ENCODE data around the gene AGAP1.

AGAP1 gene

DNA sequence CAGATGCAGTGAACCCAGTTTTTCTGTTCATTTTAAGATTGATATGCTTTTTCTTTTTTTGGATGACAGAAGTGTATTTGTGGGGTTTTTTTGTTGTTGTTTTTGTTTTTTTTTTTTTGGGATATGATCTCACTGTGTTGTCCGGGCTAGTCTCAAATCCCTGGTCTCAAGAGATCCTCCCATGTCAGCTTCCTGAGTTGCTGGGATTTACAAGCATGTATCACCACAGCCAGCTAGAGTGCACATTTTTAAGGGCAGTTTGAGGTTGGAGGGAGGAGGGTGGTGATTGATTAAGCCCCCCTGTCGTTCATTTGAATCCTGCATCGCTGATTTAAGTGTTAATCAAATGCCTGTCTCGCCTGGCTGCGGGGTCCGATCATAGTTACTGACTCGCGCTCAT, 485.2 kb downstream of the AGAP1 start:
- DNase-seq = no peak

DNA sequence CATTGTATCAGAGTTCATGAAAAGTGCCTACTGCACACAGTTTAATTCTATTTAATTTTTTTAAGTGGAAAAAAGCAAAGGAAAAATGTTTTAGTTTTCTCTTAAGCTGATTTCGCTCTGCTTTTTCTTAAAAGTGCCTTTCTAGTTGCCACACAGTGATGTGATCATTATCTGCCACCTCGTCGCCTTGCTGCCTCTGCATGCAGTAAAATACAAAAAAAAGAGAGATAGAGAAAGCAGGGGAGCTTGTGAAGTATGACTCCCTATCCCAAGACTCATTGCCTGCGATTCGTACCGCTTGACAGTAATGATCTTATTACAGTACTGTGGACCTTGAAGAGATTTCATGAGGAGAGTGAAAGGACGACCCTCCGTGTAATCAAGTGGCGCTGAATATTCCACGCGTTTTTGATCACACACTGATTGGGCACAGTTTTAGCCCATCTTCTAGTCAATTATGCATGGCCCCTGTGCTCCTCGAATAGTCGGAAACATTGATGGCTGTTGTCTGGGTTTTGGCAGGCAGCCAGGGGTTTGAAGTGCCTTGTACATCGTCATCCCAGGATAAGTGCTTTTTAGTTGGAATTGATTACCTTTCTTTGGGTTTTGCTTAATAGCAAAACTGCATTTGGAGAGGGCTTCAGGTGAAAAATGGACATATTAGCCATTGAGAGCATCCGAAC, 486.1 kb downstream of the AGAP1 start:
- DNase-seq = no peak

DNA sequence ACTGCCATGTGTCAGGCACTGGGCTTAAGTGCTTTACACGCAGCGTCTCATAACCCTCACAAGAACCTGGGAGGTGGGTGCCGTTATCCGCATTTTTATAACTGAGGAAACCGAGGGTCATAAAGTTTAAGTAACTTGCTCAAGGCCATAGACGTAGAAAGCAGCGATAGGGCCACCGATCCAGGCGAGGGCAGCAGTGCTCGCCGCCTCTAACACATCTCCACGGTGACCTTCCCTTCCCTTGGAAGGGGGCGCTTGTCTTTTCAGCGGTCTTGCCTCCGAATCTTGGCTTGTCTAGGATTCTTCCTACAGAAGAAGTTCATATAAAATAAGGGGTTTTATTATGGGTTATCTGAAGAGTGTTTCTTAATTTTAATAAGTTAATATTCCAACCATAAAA, 487.8 kb downstream of the AGAP1 start:
- no peak for DNase-seq

DNA sequence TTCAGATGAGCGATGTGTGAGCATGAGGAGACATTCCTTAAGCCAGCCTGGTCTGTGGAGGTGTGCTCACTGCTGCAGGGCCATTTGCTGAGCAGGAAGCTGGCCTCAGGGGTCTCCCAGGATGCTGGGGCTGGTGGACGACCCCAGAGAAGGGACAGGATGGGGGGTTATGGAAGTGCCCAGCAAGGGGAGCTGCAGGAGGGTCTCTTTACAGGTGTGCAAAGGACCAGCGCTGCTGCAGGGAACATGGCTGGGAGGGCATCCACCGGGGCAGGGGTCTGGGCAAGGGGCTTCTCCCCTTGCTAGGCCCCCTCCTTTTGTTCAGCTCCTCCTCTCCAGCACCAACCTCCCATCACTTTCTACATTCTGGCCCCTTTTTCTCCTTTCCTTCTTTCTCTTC, 489.2 kb downstream of the AGAP1 start:
- DNase-seq = no peak

DNA sequence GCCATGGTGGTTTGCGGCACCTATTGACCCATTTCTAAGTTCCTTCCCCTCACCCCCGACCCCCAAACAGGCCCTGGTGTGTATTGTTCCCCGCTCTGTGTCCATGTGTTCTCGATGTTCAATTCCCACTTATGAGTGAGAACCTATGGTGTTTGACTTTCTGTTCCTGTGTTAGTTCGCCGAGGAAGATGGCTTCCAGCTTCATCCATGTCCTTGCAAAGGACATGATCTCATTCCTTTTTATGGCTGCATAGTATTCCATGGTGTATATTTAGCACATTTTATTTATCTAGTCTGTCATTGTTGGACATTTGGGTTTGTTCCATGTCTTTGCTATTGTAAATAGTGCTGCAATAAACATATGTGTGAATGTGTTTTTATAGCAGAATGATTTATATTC, 490.7 kb downstream of the AGAP1 start:
- no peak for DNase-seq

DNA sequence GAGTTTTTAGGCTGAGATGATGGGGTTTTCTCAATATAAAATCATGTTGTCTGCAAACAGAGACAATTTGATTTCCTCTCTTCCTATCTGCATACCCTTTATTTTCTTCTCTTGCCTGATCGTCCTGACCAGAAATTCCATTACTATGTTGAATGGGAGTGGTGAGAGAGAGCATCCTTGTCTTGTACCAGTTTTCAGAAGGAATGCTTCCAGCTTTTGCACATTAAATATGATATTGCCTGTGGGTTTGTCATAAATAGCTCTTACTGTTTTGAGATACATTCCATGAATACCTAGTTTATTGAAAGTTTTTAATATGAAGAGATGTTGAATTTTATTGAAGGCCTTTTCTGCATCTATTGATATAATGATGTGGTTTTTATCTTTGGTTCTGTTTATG, 492.5 kb downstream of the AGAP1 start:
- no peak for DNase-seq

DNA sequence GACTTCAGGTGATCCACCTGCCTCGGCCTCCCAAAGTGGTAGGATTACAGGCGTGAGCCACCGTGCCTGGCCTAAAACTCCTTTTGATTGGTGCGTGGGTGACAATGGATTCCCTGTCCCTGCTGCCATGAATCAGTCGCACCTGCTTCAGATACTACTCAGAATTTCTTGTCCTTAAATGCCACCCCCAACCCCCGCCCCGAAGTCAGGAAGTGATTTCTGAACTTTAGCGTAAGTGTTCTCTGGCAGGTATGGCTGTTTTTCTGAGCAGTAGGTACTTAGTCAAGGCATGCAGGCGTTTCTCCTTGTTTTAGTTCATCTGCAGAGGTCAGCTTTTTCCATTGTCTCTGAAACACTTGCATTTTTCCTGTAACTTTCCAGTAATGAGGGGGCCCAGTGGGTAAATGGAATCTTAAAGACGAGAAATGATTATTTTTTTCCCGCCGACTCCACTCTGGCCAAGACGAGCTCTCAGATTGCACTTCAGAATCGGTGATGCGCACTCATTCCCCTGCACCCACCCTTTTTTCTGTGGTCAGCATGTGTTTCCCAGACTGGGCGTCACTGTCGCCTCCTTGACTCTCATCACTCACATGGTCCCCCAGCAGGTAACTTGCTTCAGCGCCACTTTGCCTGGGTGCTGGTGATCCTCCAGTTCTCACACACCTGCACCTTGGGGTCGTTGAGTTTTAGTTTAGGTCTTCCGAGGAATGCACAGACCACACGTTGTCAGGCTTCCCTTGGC, 494.6 kb downstream of the AGAP1 start:
- no peak for DNase-seq

DNA sequence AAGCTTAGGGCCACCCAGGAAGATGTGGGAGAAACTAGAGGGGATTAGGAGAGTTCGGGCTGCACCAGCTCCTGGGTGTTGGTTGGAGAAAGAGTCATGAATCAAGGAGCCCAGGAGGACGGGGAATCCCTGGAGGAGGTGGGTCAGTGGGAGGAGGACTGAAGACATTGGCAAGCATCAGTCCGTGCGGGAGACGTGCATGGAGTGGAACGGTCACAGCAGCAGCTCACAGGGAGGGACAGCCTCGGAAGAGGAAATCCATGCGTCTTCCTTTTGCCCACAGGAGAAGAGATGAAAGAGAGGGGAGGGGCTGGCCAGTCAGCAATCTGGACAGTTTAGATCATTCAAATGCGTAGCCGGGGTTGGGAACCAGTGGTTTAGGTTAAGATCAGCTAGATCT, 495.7 kb downstream of the AGAP1 start:
- no peak for DNase-seq

DNA sequence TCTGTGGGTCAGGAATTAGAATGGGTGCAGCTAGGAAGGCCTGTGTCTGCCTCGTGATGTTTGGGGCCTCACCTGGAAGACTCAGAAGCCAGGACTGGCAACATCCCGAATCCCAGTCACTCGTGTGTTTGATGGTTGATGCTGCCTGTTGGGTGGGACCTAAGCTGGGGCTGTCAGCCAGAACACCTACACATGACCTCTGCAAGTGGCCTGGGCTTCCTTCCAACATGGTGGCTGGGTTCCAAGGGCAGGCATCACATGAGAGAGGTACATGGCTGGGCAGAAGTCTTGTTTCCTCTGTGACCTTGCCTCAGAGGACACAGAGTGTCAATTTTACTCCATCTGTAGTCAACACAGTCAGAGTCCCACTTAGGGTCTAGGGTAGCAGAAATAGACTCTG, 496.5 kb downstream of the AGAP1 start:
- DNase-seq = no peak

DNA sequence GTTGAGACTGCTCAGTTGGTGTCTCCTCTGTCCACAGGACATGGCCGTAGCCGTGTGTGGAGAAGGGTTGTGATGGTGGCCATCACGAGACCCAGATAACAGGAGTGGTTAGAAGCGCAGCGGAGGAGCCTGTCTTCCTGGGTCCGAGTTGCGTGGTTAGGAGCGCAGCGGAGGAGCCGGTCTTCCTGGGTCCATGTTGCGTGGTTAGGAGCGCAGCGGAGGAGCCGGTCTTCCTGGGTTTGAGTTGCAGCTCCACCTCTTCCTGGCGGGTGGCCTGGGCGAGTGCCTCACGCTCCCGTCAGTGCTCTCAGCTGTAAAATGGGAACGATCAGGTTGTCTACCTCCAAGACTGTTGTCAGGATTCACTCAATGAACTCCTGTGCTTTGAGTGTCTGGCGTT, 498.2 kb downstream of the AGAP1 start:
- DNase-seq = no peak

DNA sequence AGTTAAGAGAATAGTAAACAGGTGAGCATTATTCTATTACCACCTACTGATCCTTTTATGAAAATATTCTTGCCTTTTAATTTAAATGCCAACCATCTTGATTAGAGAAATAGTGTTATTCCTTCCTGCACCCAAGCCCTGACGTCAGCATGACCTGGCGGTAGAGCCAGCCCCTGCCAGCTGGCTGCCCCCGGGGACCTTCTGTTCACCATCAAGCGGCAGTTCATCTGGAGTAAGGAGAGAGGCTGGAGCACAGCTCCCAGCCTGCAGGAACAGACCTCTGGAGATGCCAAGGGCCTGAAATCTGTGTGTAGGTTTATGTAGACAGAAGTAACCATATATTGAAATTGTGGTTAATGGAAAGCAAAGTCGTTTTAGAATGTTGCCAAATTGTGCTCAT, 502.6 kb downstream of the AGAP1 start:
- no peak for DNase-seq

DNA sequence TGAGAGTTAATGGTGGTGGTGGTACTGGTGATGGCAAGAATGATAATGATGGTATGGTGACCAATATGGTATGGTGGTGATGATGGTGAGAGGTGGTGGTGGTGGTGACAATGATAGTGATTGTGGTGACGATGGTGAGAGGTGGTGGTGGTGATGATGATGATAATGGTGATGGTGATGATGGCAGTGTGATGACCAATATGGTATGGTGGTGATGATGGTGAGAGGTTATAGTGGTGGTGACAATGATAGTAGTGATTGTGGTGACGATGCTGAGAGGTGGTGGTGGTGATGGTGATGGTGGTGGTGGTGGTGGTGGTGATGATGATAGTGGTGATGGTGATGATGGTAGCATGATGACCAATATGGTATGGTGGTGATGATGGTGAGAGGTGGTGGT, 505.2 kb downstream of the AGAP1 start:
- DNase-seq = no peak

DNA sequence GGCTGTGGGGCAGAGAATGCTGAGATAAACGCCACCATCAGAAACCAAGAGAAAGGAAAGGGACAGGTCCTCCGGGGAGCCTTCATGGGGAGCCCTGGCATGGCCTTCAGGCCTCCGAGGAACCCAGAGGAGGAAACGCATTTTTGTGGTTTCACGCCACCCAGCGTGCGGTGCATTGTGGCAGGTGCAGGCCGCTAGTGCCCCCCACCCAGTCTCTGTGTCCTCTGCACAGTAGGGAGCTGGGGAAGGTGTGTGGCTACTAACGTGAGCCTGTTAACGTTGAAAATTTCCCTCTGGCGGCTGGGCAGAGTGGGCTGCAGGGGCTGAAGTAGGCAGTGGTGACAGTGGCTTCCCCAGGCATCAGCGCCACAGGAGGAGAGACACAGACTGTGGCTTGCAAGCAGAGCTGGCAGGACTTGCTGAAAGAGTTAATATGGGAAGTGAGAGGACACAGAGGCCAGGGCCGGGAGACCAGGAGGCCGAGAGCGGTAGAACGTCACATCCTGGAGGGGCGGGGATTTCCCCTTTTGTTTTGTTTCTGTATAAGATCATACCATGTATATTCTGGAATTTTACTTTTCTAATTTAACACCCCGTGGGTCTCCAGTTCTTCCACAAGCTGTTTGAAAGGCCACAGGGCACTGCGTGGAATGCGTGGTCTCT, 507.5 kb downstream of the AGAP1 start:
- DNase-seq = no peak

DNA sequence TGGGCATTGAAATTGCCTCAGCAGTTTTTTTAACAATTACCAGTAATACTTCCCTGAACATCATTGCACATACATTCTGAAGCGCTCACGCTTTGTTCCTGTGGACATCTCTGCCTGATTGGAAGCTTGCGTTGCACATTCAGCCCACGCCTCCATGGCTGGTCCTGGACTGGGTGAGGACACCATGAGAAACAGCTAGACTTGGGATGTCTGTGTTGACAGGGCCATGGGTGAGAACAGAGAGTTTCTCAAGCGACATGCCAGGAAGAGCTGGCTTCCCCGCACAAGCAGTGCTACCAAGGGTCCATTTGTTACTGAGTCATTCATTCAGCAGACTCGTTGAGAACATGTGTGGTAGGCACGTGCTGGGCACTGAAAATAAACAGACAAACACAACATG, 508.0 kb downstream of the AGAP1 start:
- DNase-seq = no peak

DNA sequence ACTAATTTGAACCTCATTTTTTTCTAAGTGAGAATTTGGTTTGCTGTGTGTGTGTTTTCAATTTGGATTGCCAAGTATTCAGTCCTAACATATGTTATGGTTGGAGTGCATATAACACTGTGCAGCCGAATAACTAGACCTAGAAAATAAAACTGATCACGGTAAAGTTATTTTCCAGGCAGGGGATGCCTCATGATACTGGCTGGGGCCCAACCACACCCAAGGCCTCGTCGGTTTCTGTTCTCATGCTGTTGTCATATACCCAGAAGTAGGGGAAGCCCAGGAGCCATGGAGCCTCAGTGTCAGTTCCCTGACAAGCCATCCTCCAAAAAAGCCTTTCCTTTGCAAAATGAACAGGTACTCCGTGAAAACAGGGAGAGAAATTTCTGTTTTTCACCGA, 514.2 kb downstream of the AGAP1 start:
- DNase-seq = no peak

DNA sequence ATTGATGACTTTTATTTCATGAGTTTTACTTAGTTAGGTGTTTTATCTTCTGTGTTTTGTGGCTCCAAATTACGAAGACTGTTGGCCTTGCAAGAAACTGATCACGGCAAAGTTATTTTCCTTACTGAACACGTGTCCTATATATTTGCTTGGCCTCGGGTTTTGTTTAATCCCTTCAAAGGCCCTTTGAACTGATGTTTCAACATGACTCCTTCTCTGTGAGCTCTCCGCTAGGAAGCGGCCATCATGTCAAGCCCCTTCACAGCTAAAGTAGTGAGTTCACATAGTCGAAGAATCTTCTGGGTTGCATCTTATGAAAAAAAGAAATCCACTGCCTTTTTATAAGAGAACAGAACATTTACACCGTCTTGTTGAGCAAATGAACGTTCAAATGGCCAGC, 515.0 kb downstream of the AGAP1 start:
- DNase-seq = no peak

DNA sequence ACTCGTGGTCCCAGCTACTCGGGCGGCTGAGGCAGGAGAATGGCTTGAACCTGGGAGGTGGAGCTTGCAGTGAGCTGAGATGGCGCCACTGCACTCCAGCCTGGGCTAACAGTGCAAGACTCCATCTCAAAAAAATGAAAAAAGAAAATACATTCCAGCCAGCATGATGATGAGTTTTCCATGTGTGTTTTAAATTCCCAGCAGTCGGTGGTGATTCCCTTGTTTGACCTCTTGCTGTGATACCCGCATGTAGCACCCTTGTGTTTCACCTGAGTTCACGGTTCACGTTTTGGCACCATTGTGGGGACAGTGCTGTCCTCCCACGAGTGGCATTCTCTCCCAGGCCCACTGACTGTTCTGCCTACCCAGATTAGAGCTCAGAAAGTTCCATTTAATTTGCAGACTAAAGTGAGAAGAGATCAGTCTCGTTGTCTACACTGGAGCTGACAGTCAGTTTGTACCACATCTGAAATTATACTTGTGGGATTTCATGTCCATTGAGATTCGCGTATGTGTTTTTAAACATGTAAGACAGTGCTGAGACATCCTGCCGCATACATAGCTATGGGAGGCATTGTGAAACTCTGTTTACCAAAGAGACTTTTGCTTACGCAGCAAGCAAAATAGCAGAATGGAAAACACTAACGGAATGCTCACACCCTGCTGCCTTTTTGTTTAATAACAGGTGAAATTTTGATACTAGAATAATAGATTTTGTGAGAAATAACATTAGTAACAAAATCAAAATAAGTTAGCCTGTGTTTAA, 517.3 kb downstream of the AGAP1 start:
- no peak for DNase-seq

DNA sequence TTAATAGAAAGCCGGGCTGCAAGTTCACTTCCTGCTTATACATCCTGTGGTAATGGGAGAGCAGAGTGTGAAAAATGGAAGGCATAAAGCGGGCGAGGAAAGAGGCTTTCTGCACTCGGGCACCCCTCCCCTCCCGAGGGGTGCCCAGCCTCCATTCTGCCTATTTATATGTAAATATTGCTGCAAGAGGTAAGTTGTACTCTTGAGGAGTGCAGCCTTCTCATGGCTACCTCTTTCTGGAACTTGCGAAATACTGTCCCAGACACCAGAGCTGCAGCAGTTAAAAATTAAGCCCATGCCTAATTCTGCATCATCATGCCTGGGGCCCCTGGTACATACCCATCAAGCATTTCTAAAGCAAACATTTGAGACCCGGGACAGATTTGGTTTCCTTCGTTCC, 518.3 kb downstream of the AGAP1 start:
- no peak for DNase-seq

DNA sequence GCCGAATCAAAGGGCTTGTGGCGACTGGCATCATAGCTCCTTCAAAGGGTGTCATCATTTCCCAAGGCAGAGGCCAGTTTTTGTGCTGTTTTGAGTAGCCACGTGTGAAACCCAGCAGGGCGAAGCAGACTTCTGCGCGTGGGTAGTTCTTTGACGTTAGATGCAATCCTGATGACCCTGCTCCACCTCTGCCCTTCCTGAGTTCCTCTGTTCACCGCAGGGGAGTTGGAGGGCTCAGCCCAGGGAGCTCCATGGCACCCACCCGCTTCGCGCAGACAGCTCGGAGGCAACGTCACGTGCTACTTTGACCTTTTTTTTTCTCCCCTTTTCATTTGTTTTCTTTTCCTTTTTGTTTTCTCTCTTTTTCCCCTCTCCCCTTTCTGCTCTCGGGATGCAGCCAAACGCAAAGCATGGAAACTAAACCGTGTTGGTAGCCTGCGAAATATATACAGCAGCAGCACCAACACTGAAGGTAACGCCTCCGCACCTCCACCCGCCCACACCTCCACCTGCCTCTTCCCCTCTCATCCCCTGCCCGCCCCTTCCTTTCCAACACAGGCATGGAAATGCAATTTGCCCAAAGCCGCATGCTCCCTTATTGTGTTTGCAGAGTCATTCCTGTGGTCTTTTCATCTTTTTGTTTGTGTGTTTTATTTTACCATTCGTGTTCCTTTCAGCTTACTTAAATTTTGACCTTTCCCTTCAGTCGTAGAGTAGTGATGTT, 520.7 kb downstream of the AGAP1 start:
- DNase-seq = no peak

DNA sequence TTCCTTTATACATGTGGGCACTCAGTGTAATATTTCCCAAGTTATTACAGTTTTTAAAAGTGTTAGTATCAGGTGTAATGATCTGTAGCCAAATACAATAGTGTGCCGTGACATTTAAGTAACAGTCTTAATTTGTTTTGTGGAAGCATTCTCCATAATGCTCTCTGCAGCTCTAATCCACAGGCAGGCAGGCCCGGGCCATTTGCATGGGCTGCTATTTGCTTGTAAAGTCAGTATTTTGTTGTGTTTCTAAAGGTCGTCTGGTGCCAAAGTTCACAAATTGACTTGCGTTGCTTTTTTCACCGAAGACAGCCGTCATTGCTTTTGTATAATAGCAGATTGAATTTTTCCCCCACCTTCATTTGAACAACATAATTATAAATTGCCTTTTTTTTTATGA, 521.3 kb downstream of the AGAP1 start:
- DNase-seq = no peak

DNA sequence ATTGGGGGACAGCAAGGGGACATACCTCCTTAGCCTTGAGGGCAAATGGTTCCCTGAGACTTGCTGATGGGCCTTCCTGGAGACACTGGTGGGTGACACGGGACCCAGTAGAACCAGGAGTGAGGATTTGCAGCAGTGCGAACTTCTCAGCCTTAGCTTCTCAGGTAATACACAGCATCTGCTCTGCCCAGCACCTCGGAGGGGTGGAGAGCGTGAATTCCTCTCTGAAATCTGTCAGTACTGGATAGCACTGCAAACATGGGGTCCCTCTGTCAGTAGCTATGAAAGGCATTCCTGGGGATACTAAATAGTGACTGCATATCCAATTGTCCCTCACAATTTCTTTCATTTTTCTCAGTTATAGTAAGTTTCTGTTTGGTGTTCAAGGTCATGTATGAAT, 522.7 kb downstream of the AGAP1 start:
- DNase-seq = no peak

DNA sequence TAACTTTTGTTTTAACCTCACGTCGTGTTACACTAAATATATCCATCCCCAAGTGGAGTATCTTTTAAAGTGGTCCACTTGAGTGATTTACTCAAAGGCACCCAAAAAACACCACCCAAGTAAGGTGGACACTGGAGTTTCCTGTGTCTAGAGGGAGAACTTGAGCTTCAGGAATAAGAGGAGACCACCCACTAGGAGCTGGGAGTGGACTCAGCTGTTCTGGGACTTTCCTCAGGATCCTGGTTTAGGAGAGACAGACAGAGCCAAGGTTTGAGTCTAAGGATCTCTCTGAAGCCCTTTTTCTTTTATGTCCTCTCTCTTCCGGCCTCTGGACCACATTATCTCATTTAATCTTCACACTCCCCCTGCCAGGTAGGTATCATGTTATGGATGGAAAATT, 523.6 kb downstream of the AGAP1 start:
- no peak for DNase-seq

DNA sequence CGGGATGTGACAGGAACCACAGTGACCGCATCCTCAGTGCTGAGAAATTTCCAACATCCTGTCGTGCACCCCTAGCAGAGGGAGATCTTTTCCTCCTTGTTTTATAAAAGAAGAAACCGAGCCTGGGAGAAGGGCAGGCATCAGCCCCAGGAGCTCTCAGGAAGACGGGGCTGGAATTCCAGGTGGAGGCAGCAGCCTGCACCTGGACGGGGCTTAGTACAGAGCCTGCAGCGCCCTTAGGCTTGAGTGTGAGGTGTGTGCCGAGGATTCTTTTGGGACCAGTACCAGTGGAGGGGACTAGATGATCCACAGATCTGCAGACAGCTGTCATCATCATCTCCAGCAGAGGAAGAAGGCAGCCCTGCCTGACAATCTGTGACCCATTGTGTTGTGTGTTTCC, 525.6 kb downstream of the AGAP1 start:
- no peak for DNase-seq
